Osteocyte (in vitro differentiated cells): ENCODE data around the gene SPART. TPM values are rescaled to one million over a fixed set of nuclear protein-coding genes. Genes with fewer than 3 reads are reported as not detected.
"Not testable (repeated sequence)": the region's sequence is repeated elsewhere in the genome, so short reads cannot be mapped to it uniquely, and the experiment has no call there.

Experiments
- DNase-seq: peaks from one replicate; pipeline ENCODE4 v3.0.0; 2021; ENCODE audit warnings: mixed read lengths; ENCODE audit not compliant: unreplicated experiment; ENCODE audit errors: extremely low spot score
- H3K27ac Mint-ChIP-seq: one replicate; pipeline ENCODE4 v1.8.0; 2021; ENCODE audit warnings: mild to moderate bottlenecking, mixed read lengths; ENCODE audit not compliant: unreplicated experiment
- H3K27me3 Mint-ChIP-seq: one replicate; pipeline ENCODE4 v1.8.0; 2021; ENCODE audit warnings: mixed read lengths; ENCODE audit not compliant: unreplicated experiment
- H3K36me3 Mint-ChIP-seq: one replicate; pipeline ENCODE4 v1.8.0; 2021; ENCODE audit warnings: mixed read lengths; ENCODE audit not compliant: unreplicated experiment
- H3K4me1 Mint-ChIP-seq: one replicate; pipeline ENCODE4 v1.8.0; 2021; ENCODE audit warnings: mixed read lengths; ENCODE audit not compliant: unreplicated experiment
- H3K4me3 Mint-ChIP-seq: one replicate; pipeline ENCODE4 v1.8.0; 2021; ENCODE audit warnings: mild to moderate bottlenecking, moderate library complexity, mixed read lengths; ENCODE audit not compliant: unreplicated experiment
- H3K9me3 Mint-ChIP-seq: one replicate; pipeline ENCODE4 v1.8.0; 2021; ENCODE audit warnings: mixed read lengths; ENCODE audit not compliant: unreplicated experiment
- total RNA-seq: library from RNA; stranded (reverse); gene quantifications from 2 replicates; pipeline ENCODE4 v1.2.1, GENCODE V29; 2021
- TF ChIP-seq, protein P1 (sequence below): fragments of 200-600 bp; sonication (generic); IDR thresholded peaks from 2 replicates; pipeline ENCODE4 v1.5.0; 2021; ENCODE audit warnings: antibody characterized with exemption, mild to moderate bottlenecking, moderate library complexity

The SPART gene
- total RNA-seq, 1 donor from 2014 or later = 87.1 TPM

DNA sequence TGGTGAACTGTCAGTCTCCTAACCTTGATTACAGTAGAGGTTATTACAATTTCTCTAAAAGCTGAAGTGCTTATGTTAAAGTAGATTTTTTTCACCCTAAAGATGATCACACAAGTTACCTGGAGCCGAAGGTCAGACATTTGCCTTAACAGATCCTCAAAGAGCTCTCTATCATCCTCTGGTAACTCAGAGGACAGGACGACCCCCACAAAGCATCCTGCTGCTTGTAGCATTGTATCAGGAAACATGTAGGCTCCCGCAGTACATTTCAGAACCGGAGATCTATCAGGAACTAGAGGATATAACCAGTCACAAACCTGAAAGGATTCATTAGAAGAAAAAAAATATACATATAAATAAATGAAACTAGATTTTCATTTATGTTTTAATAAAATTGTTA, 14.9 kb downstream of the SPART start:
- Mint-ChIP-seq H3K27ac (no peak overlapping the region), H3K4me1 (peaks cover 23% of the 10 kb centered on the region), H3K4me3 (no peak overlapping the region), H3K9me3 (no peaks in the 10 kb centered on the region), H3K27me3 (no peaks in the 10 kb centered on the region), H3K36me3 (peaks cover 49% of the 10 kb centered on the region)
- no peak for DNase-seq
- TF ChIP-seq, protein P1, sequence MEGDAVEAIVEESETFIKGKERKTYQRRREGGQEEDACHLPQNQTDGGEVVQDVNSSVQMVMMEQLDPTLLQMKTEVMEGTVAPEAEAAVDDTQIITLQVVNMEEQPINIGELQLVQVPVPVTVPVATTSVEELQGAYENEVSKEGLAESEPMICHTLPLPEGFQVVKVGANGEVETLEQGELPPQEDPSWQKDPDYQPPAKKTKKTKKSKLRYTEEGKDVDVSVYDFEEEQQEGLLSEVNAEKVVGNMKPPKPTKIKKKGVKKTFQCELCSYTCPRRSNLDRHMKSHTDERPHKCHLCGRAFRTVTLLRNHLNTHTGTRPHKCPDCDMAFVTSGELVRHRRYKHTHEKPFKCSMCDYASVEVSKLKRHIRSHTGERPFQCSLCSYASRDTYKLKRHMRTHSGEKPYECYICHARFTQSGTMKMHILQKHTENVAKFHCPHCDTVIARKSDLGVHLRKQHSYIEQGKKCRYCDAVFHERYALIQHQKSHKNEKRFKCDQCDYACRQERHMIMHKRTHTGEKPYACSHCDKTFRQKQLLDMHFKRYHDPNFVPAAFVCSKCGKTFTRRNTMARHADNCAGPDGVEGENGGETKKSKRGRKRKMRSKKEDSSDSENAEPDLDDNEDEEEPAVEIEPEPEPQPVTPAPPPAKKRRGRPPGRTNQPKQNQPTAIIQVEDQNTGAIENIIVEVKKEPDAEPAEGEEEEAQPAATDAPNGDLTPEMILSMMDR = no peak

DNA sequence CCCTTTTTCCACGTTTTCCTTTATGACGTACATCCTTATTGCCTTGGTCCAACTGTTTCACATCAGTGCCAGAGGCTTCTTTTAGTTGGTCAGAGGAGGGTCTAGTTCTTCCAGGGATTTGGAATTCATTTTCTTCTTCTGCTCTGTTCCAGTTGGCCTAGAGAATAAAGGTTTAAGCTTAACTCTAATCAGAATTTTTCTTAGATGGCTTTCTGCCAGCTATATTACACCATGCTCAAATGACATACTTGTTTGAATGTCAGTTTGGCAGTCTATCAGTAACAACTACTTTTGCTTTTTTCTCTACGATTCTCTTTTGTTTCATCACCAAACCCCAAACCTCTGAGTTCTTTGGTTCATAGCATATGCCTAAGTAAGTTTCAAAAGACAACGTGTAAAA, 16.8 kb downstream of the SPART start:
- no peak for DNase-seq
- TF ChIP-seq, protein P1 = no peak
- Mint-ChIP-seq H3K4me1 (peaks cover 16% of the 10 kb centered on the region), H3K36me3 (peaks cover 56% of the 10 kb centered on the region), H3K9me3 (no peaks in the 10 kb centered on the region), H3K27ac (no peak overlapping the region), H3K27me3 (no peaks in the 10 kb centered on the region), H3K4me3 (no peak overlapping the region)

DNA sequence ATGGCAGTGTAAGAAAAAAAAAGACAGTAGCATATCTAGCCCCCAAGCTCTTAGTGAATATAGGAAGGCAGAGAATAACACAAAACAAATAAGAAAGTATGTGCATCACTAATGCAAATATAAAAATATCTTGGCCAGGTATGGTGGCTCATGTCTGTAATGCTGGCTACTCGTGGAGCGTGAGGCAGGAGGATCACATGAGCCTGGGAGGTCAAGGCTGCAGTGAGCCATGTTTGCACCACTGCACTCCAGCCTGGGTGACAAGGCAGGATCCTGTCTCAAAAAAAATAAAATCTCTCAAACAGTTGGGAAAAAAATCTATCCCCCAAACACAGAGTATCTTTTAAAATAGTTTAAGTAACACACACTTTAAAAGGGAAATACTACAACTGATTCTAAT, 17.4 kb downstream of the SPART start:
- Mint-ChIP-seq H3K36me3 (peaks cover 59% of the 10 kb centered on the region), H3K4me3 (no peak overlapping the region)

GRCh38 chr13:36325912-36326311, 20.3 kb downstream of the SPART start:
- H3K27ac Mint-ChIP-seq = no peak overlapping the region
- H3K4me3 Mint-ChIP-seq = no peak overlapping the region
- TF ChIP-seq, protein P1 = no peak
- H3K4me1 Mint-ChIP-seq = no peaks in the 10 kb centered on the region
- no peaks in the 10 kb centered on the region for H3K9me3 Mint-ChIP-seq
- DNase-seq = no peak
- no peaks in the 10 kb centered on the region for H3K27me3 Mint-ChIP-seq
- peaks cover 71% of the 10 kb centered on the region for H3K36me3 Mint-ChIP-seq

More for the DNA sequence above, 17.4 kb downstream of the SPART start:
- DNase-seq = no peak
- TF ChIP-seq, protein P1 = no peak
- Mint-ChIP-seq H3K27ac (no peak overlapping the region), H3K27me3 (no peaks in the 10 kb centered on the region), H3K9me3 (no peaks in the 10 kb centered on the region), H3K4me1 (peaks cover 13% of the 10 kb centered on the region)

- H3K27me3 Mint-ChIP-seq, H3K4me1 Mint-ChIP-seq, H3K4me3 Mint-ChIP-seq, H3K27ac Mint-ChIP-seq, H3K9me3 Mint-ChIP-seq, DNase-seq: not testable (repeated sequence)
- peaks cover 73% of the 10 kb centered on the region for H3K36me3 Mint-ChIP-seq
Measured at GRCh38 chr13:36324881-36325280, 21.3 kb downstream of the SPART start.
